Left lung (tissue), 10 donors: ENCODE results near the gene LTB4R2. TPM values are rescaled to one million over a fixed set of nuclear protein-coding genes. Genes with fewer than 3 reads are reported as not detected.

Source experiments
- ATAC-seq: fragments of 200-7000 bp; cut with Tn5 transposase; one replicate; pipeline ENCODE4 v1.9.1; 2020; ENCODE audit warnings: moderate library complexity
- DNase-seq, 4 donors: peaks; one replicate each; pipeline ENCODE4 v3.0.0-alpha.2; 2013 to 2020
- H3K27ac ChIP-seq, 2 donors: fragments of 200-600 bp; sonication (generic) in 1 of 2; one replicate each; pipeline versions ENCODE4 v1.5.0 to v1.8.0; 2020 to 2021
- H3K27me3 ChIP-seq, 2 donors: fragments of 200-600 bp; sonication (generic) in 1 of 2; one replicate each; pipeline versions ENCODE4 v1.5.0 to v1.8.0; 2020 to 2021
- H3K36me3 ChIP-seq, 2 donors: fragments of 200-600 bp; sonication (generic) in 1 of 2; one replicate each; pipeline versions ENCODE4 v1.5.0 to v1.8.0; 2020 to 2021
- H3K4me1 ChIP-seq, 2 donors: fragments of 200-600 bp; one replicate each; pipeline ENCODE4 v1.8.0; 2021
- H3K4me3 ChIP-seq, 2 donors: fragments of 200-600 bp; sonication (generic) in 1 of 2; one replicate each; pipeline versions ENCODE4 v1.5.0 to v1.8.0; 2020 to 2021; ENCODE audit warnings: mild to moderate bottlenecking in 1 of 2
- H3K9me3 ChIP-seq, 2 donors: fragments of 200-600 bp; sonication (generic) in 1 of 2; one replicate each; pipeline versions ENCODE4 v1.5.0 to v1.8.0; 2020 to 2021
- CTCF ChIP-seq, 2 donors: fragments of 200-600 bp; sonication (generic) in 1 of 2; IDR thresholded peaks; one replicate each; pipeline versions ENCODE4 v1.5.0 to v1.8.0; 2021; ENCODE audit warnings: antibody characterized with exemption in 2 of 2
- intact Hi-C, 2 donors: fragments of 100-400 bp; cut with DNase I; formaldehyde crosslinking; loops; one replicate each; pipeline versions ENCODE4 v1.11.2 to v1.14.2; 2022
- polyA plus RNA-seq, 6 donors: library from polyadenylated mRNA; unstranded; fragments of 120-200 nt; gene quantifications; one replicate each; pipeline ENCODE4 v1.2.1, GENCODE V29; 2013; ENCODE audit not compliant: insufficient read length in 6 of 6
- total RNA-seq, 2 donors: library from RNA; stranded (reverse); fragmentation: NEBNext Ultra II Directional; extraction: Animal tissue kit (Norgen Biotek cat#: 25700); gene quantifications; one replicate each; pipeline ENCODE4 v1.2.1, GENCODE V29; 2021
- donor health status: DM: no; HTN: yes; CAD: no.
- donor health status: DM: no; HTN: no; CAD: no.

Gene LTB4R2
- total and polyA plus RNA-seq, 8 donors: 4.0 to 6.3 (median 5.6) TPM

DNA sequence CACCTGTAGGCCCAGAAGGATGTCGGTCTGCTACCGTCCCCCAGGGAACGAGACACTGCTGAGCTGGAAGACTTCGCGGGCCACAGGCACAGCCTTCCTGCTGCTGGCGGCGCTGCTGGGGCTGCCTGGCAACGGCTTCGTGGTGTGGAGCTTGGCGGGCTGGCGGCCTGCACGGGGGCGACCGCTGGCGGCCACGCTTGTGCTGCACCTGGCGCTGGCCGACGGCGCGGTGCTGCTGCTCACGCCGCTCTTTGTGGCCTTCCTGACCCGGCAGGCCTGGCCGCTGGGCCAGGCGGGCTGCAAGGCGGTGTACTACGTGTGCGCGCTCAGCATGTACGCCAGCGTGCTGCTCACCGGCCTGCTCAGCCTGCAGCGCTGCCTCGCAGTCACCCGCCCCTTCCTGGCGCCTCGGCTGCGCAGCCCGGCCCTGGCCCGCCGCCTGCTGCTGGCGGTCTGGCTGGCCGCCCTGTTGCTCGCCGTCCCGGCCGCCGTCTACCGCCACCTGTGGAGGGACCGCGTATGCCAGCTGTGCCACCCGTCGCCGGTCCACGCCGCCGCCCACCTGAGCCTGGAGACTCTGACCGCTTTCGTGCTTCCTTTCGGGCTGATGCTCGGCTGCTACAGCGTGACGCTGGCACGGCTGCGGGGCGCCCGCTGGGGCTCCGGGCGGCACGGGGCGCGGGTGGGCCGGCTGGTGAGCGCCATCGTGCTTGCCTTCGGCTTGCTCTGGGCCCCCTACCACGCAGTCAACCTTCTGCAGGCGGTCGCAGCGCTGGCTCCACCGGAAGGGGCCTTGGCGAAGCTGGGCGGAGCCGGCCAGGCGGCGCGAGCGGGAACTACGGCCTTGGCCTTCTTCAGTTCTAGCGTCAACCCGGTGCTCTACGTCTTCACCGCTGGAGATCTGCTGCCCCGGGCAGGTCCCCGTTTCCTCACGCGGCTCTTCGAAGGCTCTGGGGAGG is 985 bp downstream of the LTB4R2 start, which contains the start of gene LTB4R:
Gene LTB4R, plus strand, starts transcription at position 857 of the 959 bp plus-strand sequence. CDS start 4,150 bp downstream, outside the sequence.
- peaks cover 0 to 23% of the 10 kb centered on the region in 2 donors for H3K36me3 ChIP-seq
- intact Hi-C loops: no loop called here
- peak; percentile 82 for ATAC-seq
- no peaks in the 10 kb centered on the region for H3K9me3 ChIP-seq
- H3K27me3 ChIP-seq: peaks cover 0 to 5% of the 10 kb centered on the region in 2 donors
- peak within 1 kb of the TSS; percentile 86 to 95 for H3K27ac ChIP-seq
- DNase-seq: peak; percentile 65 to 94 (median 82)
- H3K4me3 ChIP-seq: peak within 1 kb of the TSS; percentile 59 to 64
- peak; percentile 22 to 40 for TF ChIP-seq CTCF (IDR thresholded peaks at IDR 0.05)
- H3K4me1 ChIP-seq: peaks cover 28 to 85% of the 10 kb centered on the region in 2 donors

DNA sequence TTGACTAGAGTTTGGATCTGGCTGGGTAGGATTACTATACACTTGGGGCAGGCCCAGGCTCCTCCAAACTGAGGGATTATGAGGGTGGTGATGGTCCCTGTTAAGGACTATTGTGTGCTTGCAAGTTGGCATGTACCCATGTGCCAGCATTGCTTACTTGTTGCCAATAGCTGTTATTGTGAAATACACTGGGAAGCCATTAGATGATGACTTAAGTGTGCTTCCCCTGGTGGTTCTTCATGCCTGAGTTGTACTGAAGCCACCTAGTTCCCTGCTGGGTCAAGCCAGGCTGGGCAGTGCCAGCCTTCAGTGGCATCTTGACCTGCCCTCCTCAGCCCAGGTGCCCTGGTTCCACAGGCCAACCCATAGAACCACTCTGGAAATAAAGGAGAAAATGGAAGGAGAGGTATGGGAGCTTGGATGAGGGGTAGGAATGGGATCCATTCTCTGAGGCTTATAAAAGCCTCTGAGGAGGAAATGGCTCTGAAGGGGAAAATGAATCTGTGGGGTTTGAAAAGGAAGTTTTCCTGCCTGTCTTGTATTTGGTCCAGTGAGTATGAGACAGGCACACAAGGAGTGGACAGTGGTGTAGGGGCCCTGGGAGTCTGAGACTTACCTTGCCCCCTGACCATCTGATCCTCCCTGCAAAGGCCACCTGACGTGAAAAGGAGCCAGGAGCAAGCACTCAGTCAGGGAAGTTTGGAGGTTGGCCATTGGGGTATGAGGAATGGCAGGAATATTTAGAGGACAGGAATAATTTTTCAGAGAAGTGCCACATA is 2.1 kb downstream of the LTB4R2 start:
- H3K9me3 ChIP-seq: no peaks in the 10 kb centered on the region
- H3K27me3 ChIP-seq: peaks cover 0 to 16% of the 10 kb centered on the region in 2 donors
- peak overlapping the region in 1 of 2 donors; percentile 64 for H3K4me3 ChIP-seq
- DNase-seq: no peak
- peaks cover 38 to 96% of the 10 kb centered on the region in 2 donors for H3K4me1 ChIP-seq
- peak overlapping the region; percentile 86 to 95 for H3K27ac ChIP-seq
- peaks cover 0 to 20% of the 10 kb centered on the region in 2 donors for H3K36me3 ChIP-seq
- TF ChIP-seq CTCF (IDR thresholded peaks at IDR 0.05): peak in 1 of 2 donors; percentile 16
- ATAC-seq: no peak
- intact Hi-C loops: no loop called here

DNA sequence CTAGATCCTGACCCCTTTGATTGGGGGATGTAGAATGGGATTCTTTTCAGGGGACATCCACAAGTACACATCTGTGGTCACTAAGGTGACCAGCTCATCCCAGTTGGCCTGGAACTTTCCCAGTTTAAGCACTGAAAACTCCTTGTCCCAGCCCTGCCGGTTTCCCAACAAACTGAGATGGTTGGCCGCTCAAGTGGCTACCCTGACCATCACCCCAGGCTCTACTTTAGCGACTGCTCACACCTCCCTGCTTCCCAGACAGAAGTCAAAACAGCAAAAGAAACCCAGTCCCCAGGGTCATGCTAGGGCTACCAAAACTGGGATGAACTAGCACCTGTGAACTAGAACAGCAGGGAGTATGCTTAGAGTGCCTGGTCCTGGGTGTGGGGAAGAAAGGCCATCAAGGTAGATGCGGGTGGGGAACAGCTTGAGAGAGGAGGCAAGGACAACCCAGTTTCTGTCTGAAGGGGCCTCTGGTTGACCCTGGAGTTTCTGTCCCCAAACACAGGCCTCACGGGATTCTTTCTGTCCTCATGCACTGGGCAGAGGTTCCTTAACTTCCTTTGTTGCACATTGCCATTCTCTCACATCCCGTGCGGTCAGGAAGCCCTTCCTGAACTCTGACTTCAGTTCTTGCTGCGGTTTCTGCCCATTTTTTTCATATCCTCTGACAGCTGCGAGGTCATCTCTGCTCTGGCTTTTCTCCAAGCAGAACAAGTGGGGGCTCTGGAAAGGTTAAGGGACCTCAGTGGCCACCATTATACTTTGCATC is 3.0 kb downstream of the LTB4R2 start:
- intact Hi-C loops: no loop called here
- ATAC-seq (no peak), DNase-seq (peak in 2 of 4 donors; percentile 31 to 72)
- Histone ChIP-seq H3K27ac (peak overlapping the region; percentile 86 to 95), H3K4me3 (peak overlapping the region in 1 of 2 donors; percentile 64), H3K36me3 (peaks cover 0 to 14% of the 10 kb centered on the region in 2 donors), H3K4me1 (peaks cover 38 to 100% of the 10 kb centered on the region in 2 donors), H3K9me3 (no peaks in the 10 kb centered on the region), H3K27me3 (peaks cover 0 to 16% of the 10 kb centered on the region in 2 donors)
- TF ChIP-seq CTCF (IDR thresholded peaks at IDR 0.05): no peak

DNA sequence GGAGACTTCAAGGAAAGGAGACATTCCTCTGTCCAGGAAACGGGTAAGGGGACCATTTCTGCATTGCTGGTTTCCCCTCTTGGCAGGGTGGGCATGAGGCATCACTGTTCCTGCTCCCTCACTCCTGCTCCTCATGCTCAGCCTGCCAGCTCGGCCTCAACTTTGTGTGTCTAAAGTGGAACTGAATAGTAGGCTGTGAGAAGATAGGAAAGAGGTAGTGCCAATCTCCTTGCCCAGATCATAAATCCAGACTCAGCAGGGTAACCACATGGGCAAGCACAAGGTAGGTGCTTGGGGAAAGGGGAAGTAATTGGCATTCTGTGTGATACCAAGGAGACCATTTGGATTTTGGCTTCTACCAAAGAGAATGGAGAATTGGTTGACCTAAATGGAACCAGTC is 4.0 kb downstream of the LTB4R2 start:
- TF ChIP-seq CTCF (IDR thresholded peaks at IDR 0.05): no peak
- peak in 2 of 4 donors; percentile 33 to 67 for DNase-seq
- H3K27me3 ChIP-seq: peaks cover 0 to 24% of the 10 kb centered on the region in 2 donors
- peaks cover 38 to 100% of the 10 kb centered on the region in 2 donors for H3K4me1 ChIP-seq
- intact Hi-C loops: no loop called here
- H3K4me3 ChIP-seq: peak overlapping the region in 1 of 2 donors; percentile 32
- H3K9me3 ChIP-seq: no peaks in the 10 kb centered on the region
- H3K36me3 ChIP-seq: peaks cover 0 to 20% of the 10 kb centered on the region in 2 donors
- no peak for ATAC-seq
- peak overlapping the region; percentile 27 to 95 for H3K27ac ChIP-seq
